Lower leg skin (tissue), 3 donors: ENCODE data around the gene SARM1.

Experiments
- CTCF ChIP-seq, 3 donors: fragments of 450-650 bp; IDR thresholded peaks; one replicate each; pipeline ENCODE4 v1.5.1; 2016; ENCODE audit warnings: antibody characterized with exemption in 3 of 3, mild to moderate bottlenecking in 3 of 3, moderate library complexity in 2 of 3
- POLR2A ChIP-seq, 2 donors: fragments of 450-650 bp; IDR thresholded peaks; one replicate each; pipeline ENCODE4 v1.6.1; 2016 to 2017; ENCODE audit warnings: antibody characterized with exemption in 2 of 2, mild to moderate bottlenecking in 1 of 2, moderate library complexity in 1 of 2

GRCh38 chr17:28398280-28398981 lies 26.9 kb downstream of the SARM1 start:
- TF ChIP-seq CTCF (IDR thresholded peaks at IDR 0.05) (no peak), POLR2A (IDR thresholded peaks at IDR 0.05) (no peak)
